Measurements from ENCODE around the gene XYLT2.

DNA sequence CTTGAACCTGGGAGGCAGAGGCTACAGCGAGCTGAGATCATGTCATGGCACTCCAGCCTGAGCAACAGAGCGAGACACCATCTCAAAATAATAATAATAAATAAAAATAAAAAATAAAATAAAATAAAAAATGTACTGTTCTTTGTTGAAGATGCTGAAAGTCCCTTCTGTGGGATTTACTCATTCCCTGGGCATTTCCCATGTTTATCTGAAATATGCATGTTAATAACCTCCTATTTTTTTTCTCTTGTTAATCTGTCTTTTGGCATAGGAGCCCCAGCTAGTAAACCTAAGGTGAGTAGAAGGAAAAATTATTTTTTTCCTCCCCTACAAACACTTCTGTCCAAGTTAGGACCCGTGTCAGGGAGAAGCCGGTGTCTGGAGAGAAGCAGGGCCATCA lies 37.3 kb upstream of the XYLT2 start:
- TF ChIP-seq POLR2A (IDR thresholded peaks at IDR 0.05) (no peak), CTCF (IDR thresholded peaks at IDR 0.05 in 8 of 11, conservative IDR thresholded peaks at IDR 0.05 in 3 of 11) (no peak)

Measured in spleen (tissue), 7 donors.